Measurements from ENCODE around the gene DEGS2. TPM values are rescaled to one million over a fixed set of nuclear protein-coding genes. Genes with fewer than 3 reads are reported as not detected.

The DEGS2 gene
- total RNA-seq, 1 experiment from 2014 or later, result 0.07 TPM

GRCh38 chr14:100129161-100129589 is 30.3 kb downstream of the DEGS2 start:
- no peaks in the 10 kb centered on the region for H3K9me3 Mint-ChIP-seq (ENCODE audit: unreplicated experiment)
- no peak for TF ChIP-seq CTCF (IDR thresholded peaks at IDR 0.05; ENCODE audit: unreplicated experiment)
- ChIA-PET CTCF (interaction anchor here (0.6 to 1.4 kb wide), 4 partner anchors 21 to 740 kb away, joined by 3 to 5 read pairs (median 3); no protein-coding TSS in a partner anchor), POLR2A (no interaction called here)
- DNase-seq (ENCODE audit: unreplicated experiment), result no peak
- BruUV-seq (replicated peaks), result no TSS peak
- peaks cover 11% of the 10 kb centered on the region for H3K4me1 Mint-ChIP-seq (ENCODE audit: insufficient read depth, unreplicated experiment)
- intact Hi-C loops (cut with micrococcal nuclease), result no loop called here
- peaks cover 12% of the 10 kb centered on the region for H3K36me3 Mint-ChIP-seq (ENCODE audit: insufficient read depth, unreplicated experiment)
- no peak overlapping the region for H3K4me3 Mint-ChIP-seq (ENCODE audit: unreplicated experiment)
- no peaks in the 10 kb centered on the region for H3K27me3 Mint-ChIP-seq (ENCODE audit: insufficient read depth, unreplicated experiment)
- no peak overlapping the region for H3K27ac Mint-ChIP-seq (ENCODE audit: low read depth, unreplicated experiment)

- Mint-ChIP-seq H3K4me1 (ENCODE audit: insufficient read depth, unreplicated experiment) (peaks cover 11% of the 10 kb centered on the region), H3K9me3 (ENCODE audit: unreplicated experiment) (no peaks in the 10 kb centered on the region), H3K4me3 (ENCODE audit: unreplicated experiment) (no peak overlapping the region), H3K27me3 (ENCODE audit: insufficient read depth, unreplicated experiment) (no peaks in the 10 kb centered on the region), H3K36me3 (ENCODE audit: insufficient read depth, unreplicated experiment) (peaks cover 12% of the 10 kb centered on the region), H3K27ac (ENCODE audit: low read depth, unreplicated experiment) (no peak overlapping the region)
- intact Hi-C loops (cut with micrococcal nuclease), result no loop called here
- ChIA-PET POLR2A (interaction anchor here (0.6 kb wide), 1 partner anchor 66 kb away, joined by 3 read pairs; no protein-coding TSS in a partner anchor), CTCF (interaction anchor here (0.6 to 1.4 kb wide), 5 partner anchors 21 to 740 kb away, joined by 3 to 5 read pairs (median 3); no protein-coding TSS in a partner anchor)
- DNase-seq (ENCODE audit: unreplicated experiment), result no peak
- BruUV-seq (replicated peaks), result no TSS peak
- TF ChIP-seq CTCF (IDR thresholded peaks at IDR 0.05; ENCODE audit: unreplicated experiment), result no peak
Observed at GRCh38 chr14:100128688-100129087, 30.8 kb downstream of the DEGS2 start.

- intact Hi-C loops (cut with micrococcal nuclease), result no loop called here
- CTCF ChIA-PET, result interaction anchor here (0.5 to 1.4 kb wide), 4 partner anchors 20 to 135 kb away, joined by 3 to 5 read pairs (median 3); no protein-coding TSS in a partner anchor
- no peak for TF ChIP-seq CTCF (IDR thresholded peaks at IDR 0.05; ENCODE audit: unreplicated experiment)
- Mint-ChIP-seq H3K36me3 (ENCODE audit: insufficient read depth, unreplicated experiment) (peaks cover 12% of the 10 kb centered on the region), H3K27ac (ENCODE audit: low read depth, unreplicated experiment) (no peak overlapping the region), H3K4me3 (ENCODE audit: unreplicated experiment) (no peak overlapping the region), H3K4me1 (ENCODE audit: insufficient read depth, unreplicated experiment) (peaks cover 11% of the 10 kb centered on the region), H3K27me3 (ENCODE audit: insufficient read depth, unreplicated experiment) (no peaks in the 10 kb centered on the region), H3K9me3 (ENCODE audit: unreplicated experiment) (no peaks in the 10 kb centered on the region)
- POLR2A ChIA-PET, result interaction anchor here (0.6 kb wide), 1 partner anchor 66 kb away, joined by 3 read pairs; no protein-coding TSS in a partner anchor
- BruUV-seq (replicated peaks), result no TSS peak
- no peak for DNase-seq (ENCODE audit: unreplicated experiment)
Observed at GRCh38 chr14:100127853-100128455, 31.5 kb downstream of the DEGS2 start.

GRCh38 chr14:100126401-100126800 is 33.0 kb downstream of the DEGS2 start:
- ChIA-PET CTCF (interaction anchor here (0.6 to 1.2 kb wide), 4 partner anchors 18 to 130 kb away, joined by 3 to 5 read pairs (median 4); no protein-coding TSS in a partner anchor), POLR2A (no interaction called here)
- no peak for DNase-seq (ENCODE audit: unreplicated experiment)
- BruUV-seq (replicated peaks), result no TSS peak
- intact Hi-C loops (cut with micrococcal nuclease), result no loop called here
- no peaks in the 10 kb centered on the region for H3K27me3 Mint-ChIP-seq (ENCODE audit: insufficient read depth, unreplicated experiment)
- no peaks in the 10 kb centered on the region for H3K9me3 Mint-ChIP-seq (ENCODE audit: unreplicated experiment)
- no peak overlapping the region for H3K4me3 Mint-ChIP-seq (ENCODE audit: unreplicated experiment)
- H3K4me1 Mint-ChIP-seq (ENCODE audit: insufficient read depth, unreplicated experiment), result peaks cover 7% of the 10 kb centered on the region
- no peak for TF ChIP-seq CTCF (IDR thresholded peaks at IDR 0.05; ENCODE audit: unreplicated experiment)
- H3K27ac Mint-ChIP-seq (ENCODE audit: low read depth, unreplicated experiment), result no peak overlapping the region
- peaks cover 16% of the 10 kb centered on the region for H3K36me3 Mint-ChIP-seq (ENCODE audit: insufficient read depth, unreplicated experiment)

All from MCF 10A (cell line).